Right renal pelvis (tissue), 4 donors: ENCODE data around the gene OR6S1. TPM values are rescaled to one million over a fixed set of nuclear protein-coding genes. Genes with fewer than 3 reads are reported as not detected.
A peak's percentile ranks its signal among the peaks of the same experiment; 100 is the strongest.

Experiments used
- DNase-seq, 4 donors: peaks; one replicate each; pipeline ENCODE4 v3.0.0-alpha.2; 2013; ENCODE audit warnings: low read depth in 4 of 4, low spot score in 3 of 4, missing footprints in 1 of 4
- polyA plus RNA-seq, 4 donors: library from polyadenylated mRNA; unstranded; fragments of 120-200 nt; gene quantifications; one replicate each; pipeline ENCODE4 v1.2.1, GENCODE V29; 2013; ENCODE audit not compliant: insufficient read length in 4 of 4

OR6S1 gene, protein sequence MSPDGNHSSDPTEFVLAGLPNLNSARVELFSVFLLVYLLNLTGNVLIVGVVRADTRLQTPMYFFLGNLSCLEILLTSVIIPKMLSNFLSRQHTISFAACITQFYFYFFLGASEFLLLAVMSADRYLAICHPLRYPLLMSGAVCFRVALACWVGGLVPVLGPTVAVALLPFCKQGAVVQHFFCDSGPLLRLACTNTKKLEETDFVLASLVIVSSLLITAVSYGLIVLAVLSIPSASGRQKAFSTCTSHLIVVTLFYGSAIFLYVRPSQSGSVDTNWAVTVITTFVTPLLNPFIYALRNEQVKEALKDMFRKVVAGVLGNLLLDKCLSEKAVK
- polyA plus RNA-seq = not detected

- no peak for DNase-seq
Observed at GRCh38 chr14:20641591-20641990, at the start of gene OR6S1. Gene OR6S1, minus strand, starts transcription at chr14:20641691. Its CDS starts 0 bp downstream, at chr14:20641691.

DNA sequence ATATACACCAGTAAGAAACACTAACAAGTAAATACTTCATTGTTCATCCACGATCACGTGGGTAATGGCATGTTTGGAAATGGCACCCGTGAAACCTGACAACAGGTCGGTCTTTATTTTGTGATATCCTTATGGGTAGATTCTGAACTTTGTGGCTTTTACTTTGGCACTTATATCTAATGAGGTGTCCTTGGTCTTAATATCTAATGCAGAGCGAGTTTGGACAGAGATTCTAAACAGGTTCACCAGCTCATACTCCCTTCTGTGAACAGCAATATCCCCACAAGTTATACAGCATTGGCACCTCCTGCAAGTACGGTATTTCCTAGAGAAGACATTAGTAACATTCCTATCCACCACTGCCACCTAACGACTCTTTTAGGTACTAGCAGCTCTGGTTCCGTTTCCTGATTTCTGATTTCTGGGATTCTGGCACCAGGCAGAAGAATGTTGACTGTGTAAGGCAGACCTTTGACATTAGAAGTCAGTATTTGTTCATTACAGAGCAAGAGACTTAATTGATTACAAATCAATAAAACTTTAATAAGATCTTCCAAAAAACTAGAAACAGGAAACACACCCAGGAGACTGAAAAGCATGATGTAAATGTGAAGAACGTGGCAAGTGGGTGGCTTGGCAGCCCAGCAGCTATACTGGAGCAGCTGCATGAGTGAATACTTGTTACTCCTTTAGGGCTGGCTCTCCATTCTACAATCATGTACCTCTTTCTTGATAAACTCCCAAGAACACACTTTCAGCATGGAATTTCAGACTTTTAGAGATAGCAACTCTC lies 49.6 kb upstream of the OR6S1 start:
- peak in 3 of 4 donors; percentile 51 to 63 (median 62) for DNase-seq

GRCh38 chr14:20688167-20688839 lies 46.8 kb upstream of the OR6S1 start, which contains the start of gene ANG:
Gene ANG, plus strand, starts transcription at chr14:20688764. Its CDS starts 4,801 bp downstream, at chr14:20693565.
- no peak for DNase-seq

DNA sequence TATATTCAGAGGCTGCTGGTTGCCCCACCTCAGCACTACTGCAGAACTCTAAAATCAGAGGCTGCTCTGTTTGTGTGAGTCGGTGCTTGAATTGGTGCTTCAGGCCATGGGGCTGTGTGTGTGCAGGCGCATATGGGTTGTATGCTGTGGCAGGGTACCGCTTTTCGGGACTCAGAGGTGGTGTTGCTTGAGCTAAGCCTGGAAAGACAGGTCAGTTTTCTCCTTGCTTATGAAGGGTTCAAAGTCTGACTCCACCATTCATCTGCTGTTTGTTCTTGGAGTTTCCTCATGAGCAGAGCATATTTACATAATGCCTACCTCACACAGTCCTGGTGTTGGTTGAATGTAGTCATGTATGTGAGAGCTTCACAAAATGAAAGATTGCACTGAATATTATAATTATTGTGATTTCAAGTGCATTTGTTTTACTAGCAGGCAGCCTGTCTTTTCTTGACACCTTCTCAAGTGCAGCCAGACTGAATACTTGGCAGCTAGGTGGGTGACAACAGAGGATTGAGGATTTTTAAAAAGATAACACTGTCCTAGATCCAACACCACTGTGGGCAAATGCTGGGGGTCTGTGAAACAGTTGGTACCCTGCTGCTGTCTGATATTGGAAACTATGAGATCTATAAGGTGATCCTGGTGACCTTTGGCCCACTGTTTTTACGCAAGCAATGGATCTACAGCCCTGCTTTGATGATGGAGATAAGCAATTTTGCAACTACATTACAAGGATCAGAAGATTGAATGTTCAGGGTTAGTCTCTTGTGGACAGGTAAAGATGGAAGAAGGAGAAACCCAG lies 46.1 kb upstream of the OR6S1 start:
- no peak for DNase-seq

DNA sequence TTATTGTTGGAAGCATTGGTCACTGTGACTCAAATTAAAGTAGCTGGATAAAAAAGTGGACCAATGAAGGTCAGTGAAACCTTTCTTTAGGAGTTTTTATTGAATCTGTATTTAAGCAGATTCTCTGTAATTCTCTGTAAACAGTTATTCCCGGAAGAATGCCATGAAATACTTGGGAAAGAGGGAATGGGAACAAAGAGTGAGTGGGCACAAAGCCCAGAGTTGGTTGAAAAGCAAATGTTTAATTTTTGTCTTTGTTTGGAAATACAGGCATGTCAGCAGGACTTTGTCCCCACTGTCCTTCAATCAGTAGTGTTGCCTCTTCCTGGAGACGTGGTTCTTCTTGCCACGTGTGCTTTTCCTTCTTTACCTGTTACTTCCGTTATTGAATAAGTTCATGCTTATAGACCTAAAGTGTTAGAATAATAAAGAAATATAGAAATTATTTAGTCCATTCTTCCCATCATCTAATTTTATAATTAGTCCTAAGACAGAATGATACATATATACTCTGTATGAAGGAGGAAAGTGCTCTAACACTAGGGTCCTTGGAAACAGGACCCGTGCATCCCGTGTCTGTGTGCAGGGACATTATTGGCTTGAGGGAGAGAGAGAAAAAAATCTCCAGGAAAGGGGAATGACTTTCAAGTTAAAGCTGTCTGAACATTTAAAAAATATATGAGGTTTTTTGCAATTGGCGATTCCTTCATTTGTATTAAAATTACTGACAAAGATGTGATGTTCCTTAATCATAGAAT lies 45.1 kb upstream of the OR6S1 start:
- no peak for DNase-seq

DNA sequence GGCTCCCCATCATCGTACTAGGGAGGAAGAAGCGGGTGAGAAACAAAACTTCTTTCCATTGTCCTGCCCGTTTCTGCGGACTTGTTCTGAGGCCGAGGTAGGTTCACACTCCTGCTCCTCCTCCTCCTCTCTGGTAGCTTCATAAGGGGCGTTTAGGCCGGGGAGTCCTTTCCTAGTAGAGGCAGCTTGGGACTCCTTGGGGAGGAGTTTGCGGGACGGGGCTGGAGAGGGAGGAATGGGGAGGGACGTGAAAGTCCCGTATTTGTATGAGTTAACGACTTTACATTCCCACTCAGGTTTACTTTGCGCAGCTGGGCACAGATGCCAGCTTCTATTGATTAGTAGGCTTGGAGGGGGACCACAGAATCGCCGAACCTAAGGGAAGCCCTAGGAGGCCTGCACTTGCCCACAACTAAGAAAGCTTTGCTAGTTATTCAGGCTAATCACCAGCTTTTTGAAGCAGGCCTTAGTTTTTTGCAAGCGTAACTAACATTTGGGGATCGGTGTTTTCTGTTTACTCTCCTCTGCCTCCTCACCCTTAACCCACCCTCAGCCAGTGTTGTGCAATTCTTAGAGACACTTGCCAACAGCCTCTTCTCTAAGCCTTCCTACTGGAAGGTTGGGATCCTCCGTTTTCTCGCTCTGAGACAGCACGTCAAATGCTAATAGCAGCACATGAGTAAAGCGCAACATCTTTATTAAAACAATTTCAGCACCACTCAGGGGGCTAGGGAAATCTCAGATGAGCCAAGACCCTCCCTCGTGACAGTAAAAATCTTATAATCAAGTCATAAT lies 43.4 kb upstream of the OR6S1 start:
- no peak for DNase-seq

DNA sequence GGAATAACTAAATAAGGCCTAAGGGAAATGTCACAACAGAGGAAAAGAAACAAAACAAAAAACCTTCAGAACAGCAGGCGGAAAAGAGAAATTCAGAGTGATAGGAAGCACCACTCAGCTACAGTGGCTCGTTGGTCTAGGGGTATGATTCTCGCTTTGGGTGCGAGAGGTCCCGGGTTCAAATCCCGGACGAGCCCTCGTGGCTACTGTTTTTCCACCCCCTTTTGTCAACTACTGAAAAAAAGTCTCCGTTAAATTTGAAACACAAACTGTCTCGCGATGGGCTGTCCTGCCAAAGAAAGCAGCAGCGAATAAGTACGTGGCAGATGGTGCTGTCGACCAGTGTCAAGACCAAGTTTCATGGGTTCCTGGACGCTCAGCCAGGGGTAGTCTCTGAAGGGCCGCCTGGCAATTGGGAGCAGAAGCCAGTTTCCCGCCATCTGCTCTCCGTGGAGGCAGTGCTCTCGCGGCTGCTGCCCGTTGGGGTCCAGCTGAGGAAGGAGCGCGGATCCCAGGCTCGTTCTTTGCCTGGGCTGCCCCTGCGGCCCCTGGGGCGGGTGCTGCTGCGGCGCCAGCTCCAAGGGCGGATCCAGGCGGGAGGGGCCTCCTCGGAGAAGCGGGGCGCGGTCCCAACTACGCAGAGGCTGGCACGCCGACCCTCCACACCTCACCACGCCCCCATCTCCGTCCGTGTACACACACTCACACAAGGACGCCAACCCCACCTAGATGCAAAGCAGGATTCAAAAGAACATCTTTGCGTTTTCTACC lies 42.6 kb upstream of the OR6S1 start, which contains the start of gene RNASE4:
TSS of gene RNASE4 (plus strand) at position 670 of the 771 bp plus-strand sequence. CDS start 14,812 bp downstream, outside the sequence.
- peak; percentile 66 to 73 (median 70) for DNase-seq

DNA sequence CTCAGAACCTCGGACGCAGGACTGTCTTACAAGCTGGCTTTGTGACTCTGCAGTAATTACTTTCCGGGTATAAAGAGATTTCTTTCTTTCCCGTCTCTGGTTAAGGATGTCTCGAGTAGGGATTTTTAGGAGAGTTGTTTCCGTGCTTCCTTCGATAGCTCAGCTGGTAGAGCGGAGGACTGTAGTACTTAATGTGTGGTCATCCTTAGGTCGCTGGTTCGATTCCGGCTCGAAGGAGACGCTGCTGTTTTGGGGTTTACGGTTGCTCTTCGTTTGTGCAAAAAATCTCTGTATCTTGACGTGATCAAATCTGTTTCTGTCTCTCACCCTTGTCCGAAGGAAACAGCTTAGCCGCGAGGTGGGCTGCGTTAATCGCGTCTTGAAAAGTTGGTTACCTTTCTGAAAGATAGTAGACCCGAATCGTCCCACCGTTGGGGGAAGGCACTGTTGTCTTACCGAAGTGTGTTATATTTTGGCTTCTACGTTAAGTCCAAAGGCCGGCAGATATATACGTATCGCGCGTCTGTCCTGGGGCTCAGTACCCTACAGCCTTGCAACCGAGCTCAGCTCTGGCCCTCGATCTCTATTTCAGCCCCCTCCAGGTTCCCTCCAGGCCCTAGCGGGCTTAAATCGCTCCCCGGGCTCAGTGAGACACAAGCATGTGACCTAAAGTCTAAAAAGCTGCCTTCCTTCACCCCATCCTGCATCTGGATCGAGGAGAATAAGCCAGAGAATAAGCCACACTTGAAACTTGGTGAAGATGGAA lies 41.8 kb upstream of the OR6S1 start:
- peak; percentile 80 to 86 (median 84) for DNase-seq

GRCh38 chr14:20682435-20683124 lies 41.1 kb upstream of the OR6S1 start:
- peak; percentile 85 to 92 (median 88) for DNase-seq

GRCh38 chr14:20682127-20682434 lies 40.6 kb upstream of the OR6S1 start:
- DNase-seq = peak in 1 of 4 donors; percentile 29

DNA sequence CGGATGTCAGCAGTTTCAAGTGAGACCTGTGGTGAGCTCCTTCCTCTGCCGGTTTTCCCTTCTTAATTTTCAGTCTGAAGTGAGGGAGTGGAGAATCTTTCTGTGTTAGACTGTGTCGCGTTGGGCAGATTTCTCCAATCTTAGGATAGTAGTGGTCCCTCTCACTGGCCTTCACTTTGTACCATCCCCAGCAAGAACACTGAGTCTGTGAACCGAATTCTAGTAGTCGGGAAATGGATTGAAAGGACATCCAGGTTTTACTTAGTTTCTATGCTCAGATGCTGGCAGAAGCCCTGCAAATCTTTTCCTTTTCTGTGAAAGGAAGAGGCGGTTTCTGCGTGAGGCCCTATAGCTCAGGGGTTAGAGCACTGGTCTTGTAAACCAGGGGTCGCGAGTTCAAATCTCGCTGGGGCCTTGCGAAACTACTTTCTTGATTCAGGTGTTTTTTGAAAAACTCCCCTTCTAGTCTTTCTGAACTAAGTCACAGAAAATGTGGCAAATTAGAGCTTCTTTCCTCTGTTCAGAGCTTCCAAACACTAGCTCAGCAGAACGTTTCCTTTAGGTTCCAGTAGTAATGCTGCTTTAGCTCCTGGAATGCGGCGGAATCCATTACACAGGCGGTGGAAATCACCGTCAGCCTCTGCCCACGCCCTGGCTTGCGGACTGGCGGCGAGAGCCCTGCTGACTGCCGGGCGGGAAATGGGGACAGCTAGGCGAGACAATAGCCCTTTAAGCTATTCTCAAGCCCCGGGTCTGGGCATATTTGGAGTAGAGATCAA lies 40.0 kb upstream of the OR6S1 start:
- peak; percentile 80 to 87 (median 83) for DNase-seq

GRCh38 chr14:20680843-20681347 lies 39.4 kb upstream of the OR6S1 start:
- no peak for DNase-seq

- no peak for DNase-seq
Observed at GRCh38 chr14:20680363-20680762, 38.9 kb upstream of the OR6S1 start.

GRCh38 chr14:20679907-20680306 lies 38.4 kb upstream of the OR6S1 start:
- DNase-seq = no peak

GRCh38 chr14:20676072-20676471 lies 34.6 kb upstream of the OR6S1 start:
- no peak for DNase-seq

DNA sequence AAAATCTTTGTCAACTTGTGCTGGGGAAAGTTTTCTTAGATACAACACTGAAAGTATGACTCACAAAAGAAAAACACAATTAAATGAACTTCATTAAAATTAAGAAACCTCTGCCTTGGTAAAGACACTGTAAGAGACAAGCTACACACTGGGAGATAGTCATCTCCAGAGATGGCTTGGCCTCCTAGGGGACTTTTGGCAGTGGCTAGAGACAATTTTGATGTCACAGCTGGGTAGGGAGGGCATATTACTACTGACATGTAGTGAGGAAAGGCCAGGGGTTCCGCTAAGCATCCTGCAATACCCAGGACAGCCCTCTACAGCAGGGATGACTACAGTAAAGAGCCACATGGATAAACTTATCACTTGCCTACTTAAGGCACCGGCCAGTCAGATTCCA lies 34.2 kb upstream of the OR6S1 start:
- DNase-seq = no peak
